NCI-H2081 (cell line): ENCODE results near the gene MYH14.

Experiments
- DNase-seq, 2 experiments: peaks; one replicate each; lab custom pipeline; 2025; lab: John Stamatoyannopoulos, UW

MYH14 gene

GRCh38 chr19:50290775-50291174 is 87.4 kb downstream of the MYH14 start:
- DNase-seq = no peak

DNA sequence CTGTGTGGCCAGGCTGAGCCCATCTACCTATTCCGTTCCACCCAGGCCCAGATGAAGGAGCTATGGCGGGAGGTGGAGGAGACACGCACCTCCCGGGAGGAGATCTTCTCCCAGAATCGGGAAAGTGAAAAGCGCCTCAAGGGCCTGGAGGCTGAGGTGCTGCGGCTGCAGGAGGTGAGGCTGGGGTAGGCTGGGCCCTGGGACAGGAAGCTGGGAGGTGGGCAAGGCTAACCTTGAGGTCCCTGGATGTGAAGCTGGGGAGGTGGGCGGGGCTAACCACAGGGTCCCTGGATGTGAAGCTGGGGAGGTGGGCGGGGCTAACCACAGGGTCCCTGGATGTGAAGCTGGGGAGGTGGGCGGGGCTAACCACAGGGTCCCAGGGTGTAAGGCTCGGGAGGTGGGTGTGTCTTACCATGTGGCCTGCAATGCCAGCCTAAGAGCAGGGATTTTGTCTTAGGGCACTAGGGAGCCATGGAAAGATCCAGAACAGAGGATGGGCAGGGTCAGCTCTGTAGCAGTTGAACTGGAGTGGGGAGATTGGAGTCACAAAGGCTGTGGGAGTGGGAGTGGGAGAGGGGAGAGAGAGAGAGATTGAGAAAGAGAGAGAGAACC is 88.9 kb downstream of the MYH14 start:
- no peak for DNase-seq

DNA sequence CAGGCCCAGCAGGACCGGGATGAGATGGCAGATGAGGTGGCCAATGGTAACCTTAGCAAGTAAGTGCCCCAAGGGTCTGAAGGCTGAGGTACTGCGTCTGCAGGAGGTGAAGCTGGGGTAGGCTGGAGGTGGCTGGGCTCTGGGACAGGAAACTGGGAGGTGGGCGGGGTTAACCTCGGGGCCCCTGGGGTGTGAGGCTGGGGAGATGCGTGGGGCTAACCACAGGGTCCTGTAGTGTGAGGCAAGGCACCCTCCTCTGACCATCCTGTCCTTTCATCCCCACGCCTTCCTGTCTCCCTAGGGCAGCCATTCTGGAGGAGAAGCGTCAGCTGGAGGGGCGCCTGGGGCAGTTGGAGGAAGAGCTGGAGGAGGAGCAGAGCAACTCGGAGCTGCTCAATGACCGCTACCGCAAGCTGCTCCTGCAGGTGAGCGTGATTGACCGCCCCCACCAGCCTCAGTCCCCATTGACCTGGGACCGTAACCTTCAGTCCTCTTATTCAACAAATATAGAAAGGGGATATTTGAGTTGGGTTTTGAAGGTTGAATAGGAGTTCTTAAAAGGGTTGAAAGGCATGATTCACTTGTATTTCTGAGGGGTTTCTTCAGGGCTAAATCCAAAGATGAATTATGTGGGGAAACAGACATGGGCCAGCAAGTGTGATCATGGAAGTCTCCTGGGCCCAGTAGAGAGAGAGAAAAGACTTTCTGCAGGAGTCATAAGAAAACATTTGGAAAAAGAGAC is 90.0 kb downstream of the MYH14 start:
- DNase-seq = no peak

- no peak for DNase-seq
Observed at GRCh38 chr19:50300051-50300450, 96.6 kb downstream of the MYH14 start.

DNA sequence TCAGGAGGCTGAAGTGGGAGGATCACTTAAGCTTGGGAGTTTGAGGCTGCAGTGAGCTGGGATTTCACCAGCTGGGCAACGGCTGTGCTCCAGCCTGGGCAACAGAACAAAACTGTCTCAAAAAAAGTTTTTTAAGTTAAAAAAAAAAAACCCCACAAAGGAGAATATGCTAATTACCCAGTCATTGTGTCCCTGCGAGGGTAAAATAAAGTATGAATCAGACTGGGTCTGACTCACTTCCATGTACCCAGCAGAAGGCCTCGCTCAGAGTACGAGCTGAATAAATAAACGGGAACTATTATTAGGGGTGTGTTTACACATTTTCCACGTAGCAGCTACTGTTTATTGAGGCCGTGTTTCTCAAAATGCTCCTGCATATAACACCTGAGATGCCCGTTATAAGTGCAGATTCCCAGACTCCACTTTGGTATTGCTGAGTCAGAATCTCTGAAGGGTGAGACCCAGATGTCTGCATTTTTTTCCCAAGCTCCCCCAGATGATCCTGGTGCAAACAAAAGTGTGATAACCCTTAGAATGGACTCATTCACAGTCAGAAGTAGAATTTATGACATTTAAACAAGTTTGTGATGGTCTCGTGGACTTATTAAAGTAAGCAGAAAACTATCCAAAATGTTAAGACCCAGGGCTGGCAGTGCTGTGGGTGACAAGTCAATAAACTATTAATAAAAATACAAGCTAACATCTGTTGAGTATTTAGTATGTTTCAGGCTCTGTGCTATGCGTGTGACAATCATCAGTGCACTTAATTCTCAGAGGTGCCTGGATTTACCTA is 97.6 kb downstream of the MYH14 start:
- no peak for DNase-seq

GRCh38 chr19:50301607-50301971 is 98.2 kb downstream of the MYH14 start:
- no peak for DNase-seq

GRCh38 chr19:50303558-50303957 is 100.1 kb downstream of the MYH14 start:
- DNase-seq = no peak

GRCh38 chr19:50308991-50309390 is 105.6 kb downstream of the MYH14 start:
- no peak for DNase-seq

- DNase-seq = no peak
Observed at GRCh38 chr19:50309396-50310125, 106.1 kb downstream of the MYH14 start.

DNA sequence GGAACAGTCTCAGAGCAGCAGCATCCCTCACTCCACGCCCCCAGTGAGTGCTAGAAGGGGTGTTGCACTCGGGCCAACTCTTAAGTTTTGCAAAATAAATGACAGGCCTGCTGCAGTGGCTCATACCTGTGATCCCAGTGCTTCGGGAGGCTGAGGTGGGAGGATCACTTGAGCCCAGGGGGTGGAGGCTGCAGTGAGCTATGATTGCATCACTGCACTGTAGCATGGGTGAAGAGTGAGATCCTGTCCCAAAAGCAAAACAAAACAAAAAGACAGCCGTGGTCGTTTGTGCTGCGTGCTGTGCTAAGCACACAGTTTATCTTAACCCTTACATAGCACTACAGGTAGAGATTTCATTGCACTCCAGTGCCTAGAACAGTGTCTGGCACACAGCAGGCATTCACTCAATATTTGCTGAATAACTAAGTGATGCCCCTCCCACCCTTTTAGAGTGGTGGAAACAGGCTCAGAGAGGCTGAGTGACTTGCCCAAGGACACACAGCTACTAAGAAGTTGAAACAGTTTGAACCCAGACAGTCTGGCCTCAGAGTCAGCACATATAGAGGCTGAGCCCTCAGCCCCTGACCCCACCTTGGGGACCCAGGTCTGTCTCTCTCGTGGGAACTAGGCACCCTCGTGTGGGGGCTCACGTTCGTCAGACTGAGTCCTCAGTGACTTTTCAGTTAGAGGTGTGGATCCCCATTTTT is 107.5 kb downstream of the MYH14 start:
- DNase-seq = no peak

GRCh38 chr19:50311723-50312635 is 108.6 kb downstream of the MYH14 start:
- DNase-seq = no peak

- DNase-seq = no peak
Observed at GRCh38 chr19:50312967-50313811, 109.8 kb downstream of the MYH14 start.

- no peak for DNase-seq
Observed at GRCh38 chr19:50313812-50314536, 110.6 kb downstream of the MYH14 start.

DNA sequence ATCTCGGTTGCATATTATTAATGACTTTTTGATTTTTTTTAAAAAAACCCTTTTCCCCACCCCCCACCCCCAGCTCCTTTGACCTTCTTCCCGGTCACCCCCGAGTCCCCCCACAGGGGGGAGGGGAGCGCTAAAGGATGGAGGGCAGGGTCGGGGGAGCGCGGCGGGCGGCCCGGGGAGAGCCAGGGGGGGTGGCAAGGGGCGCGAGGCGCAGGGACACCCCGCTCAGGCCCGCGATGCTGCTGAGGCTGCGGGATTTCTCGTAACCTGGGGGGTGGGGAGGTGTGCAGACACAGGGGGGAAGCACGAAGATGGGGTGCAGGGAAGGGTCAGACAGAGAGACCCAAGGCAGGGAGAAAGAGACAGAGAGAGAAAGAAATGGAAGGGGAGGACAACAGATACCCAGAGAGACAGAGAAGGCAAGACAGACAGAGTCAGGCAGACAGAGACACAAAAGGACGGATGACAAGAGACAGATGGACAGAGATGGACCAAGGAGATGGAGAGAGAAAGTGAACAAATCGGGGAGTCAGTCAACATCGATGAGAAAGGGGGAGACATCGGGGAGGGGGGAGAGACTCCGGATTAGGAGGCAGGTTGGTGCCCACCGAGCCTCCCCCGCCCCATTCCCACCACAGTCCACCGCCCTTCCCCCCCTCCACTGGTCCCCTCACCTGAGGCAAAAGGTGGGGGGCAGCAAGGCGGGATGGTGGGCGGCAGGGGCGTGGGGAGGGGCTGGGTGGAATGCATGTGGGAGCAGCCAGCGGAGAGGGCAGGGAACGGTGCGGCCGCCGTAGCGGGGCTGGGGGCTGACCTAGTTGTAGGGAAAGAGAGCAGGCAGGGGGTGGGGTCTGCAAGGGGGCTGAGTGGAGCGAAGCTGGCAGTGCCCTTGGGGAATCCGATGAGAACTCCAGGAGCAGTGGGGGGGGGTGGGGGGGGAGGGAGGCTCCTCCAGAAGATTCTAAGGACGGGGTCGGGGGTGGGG is 111.6 kb downstream of the MYH14 start:
- DNase-seq = no peak

- DNase-seq = no peak
Observed at GRCh38 chr19:50315773-50316448, 112.5 kb downstream of the MYH14 start.

DNA sequence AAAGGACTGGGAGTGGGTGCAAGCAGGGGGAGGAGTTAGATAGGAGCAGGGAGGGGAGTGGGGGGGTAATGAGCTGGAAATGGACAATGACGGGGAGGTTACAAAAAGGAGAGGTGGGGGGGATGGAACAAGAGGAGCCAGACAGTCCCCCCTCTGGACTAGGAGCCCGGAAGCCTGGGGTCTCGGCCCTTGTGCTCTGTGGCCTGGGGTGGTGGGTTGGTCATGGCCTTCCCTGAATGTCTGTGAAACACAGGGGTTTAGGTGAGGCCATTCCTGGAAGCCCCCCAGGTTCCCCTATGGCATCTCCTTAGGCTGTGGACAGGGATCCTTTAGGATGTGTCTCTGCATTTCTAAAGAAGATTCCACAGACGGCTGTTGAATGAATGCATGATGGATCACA is 113.7 kb downstream of the MYH14 start:
- DNase-seq = no peak

DNA sequence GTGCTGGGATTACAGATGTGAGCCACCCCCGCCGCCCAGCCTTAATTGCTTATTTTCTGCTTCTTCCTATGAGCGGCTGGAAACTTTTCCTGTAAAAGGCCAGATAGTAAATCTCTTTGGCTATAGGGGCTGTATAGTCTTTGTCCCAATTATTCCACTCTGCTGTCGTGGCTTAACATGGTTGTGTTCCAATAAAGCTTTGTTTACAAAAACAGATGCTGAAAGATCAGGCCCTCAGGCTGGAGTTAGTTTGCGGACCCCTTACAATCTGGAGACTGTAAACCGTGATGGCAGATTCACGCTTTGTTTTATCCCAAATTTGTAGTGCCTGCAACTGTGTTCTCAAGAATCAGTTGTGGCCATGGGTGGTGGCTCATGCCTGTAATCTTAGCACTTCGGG is 115.0 kb downstream of the MYH14 start:
- no peak for DNase-seq
